ENCODE data around the gene IER2. TPM values are rescaled to one million over a fixed set of nuclear protein-coding genes. Genes with fewer than 3 reads are reported as not detected.

The IER2 gene
- total and polyA plus RNA-seq, 2 of the 8 experiments (the other 6 are each of a cell fraction or from before 2014, with no cell fraction given), result 84.5 to 138 TPM

- peak; percentile 42; the same call in 1 of the 2 replicates for TF ChIP-seq RBBP5 (IDR thresholded peaks at IDR 0.05; ENCODE audit: borderline replicate concordance, low read depth, low read length)
- TF ChIP-seq CEBPB (IDR thresholded peaks at IDR 0.05; ENCODE audit: low read depth, low read length), result no peak
- 0 out of 4 replicates have a peak, but pooled peaks of 1 of the 2 experiments have one; percentile 67 for TF ChIP-seq SIN3A (conservative IDR thresholded peaks at IDR 0.05 in 1 of 2, IDR thresholded peaks at IDR 0.05 in 1 of 2; ENCODE audit: low read depth in 1 of 2, low read length in 2 of 2)
- TF ChIP-seq CHD7 (IDR thresholded peaks at IDR 0.05; ENCODE audit: insufficient replicate concordance, low read length), result no peak
- peak; percentile 34; the same call in 1 of the 2 replicates for TF ChIP-seq KDM5A (IDR thresholded peaks at IDR 0.05; ENCODE audit: low read length)
- TF ChIP-seq KDM1A (IDR thresholded peaks at IDR 0.05; ENCODE audit: borderline replicate concordance, low read length), result peak; percentile 81; the same call in 1 of the 2 replicates
- peak; percentile 43 for TF ChIP-seq PHF8 (conservative IDR thresholded peaks at IDR 0.05; ENCODE audit: low read depth, low read length)
- no peak for TF ChIP-seq YY1 (IDR thresholded peaks at IDR 0.05; ENCODE audit: low read depth, low read length)
- peak; percentile 52; the same call in 1 of the 2 replicates for TF ChIP-seq TAF1 (IDR thresholded peaks at IDR 0.05; ENCODE audit: low read depth, low read length)
Observed at GRCh38 chr19:13118424-13119193, 31.6 kb upstream of the IER2 start (continued).

All from H1 (cell line).